Eye (tissue), 1 donor: Measurements from ENCODE around the gene MYLK2.
"Not testable (repeated sequence)": the region's sequence is repeated elsewhere in the genome, so short reads cannot be mapped to it uniquely, and the experiment has no call there.

Experiments used
- DNase-seq: peaks from one replicate; pipeline ENCODE4 v3.0.0-alpha.2; 2015

The MYLK2 gene

DNA sequence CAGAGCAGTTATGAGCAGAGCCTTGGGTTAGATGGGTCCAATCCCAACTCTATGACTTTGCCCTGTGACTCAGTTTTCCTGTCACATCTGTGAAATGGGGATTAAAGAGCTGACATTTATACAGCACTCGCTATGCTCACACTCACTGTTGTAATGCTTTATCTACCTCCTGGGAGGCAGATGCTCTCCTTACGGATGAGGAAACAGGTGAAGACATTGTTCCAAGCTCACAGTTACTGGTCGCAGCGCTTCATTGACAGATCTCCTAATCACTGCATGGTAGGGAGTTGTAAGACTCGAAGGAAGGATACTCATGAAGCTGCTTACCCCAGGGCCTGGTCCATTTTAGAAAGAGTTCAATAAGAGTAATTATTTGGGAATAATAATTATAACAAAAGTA is 2.9 kb upstream of the MYLK2 start:
- no peak for DNase-seq

GRCh38 chr20:31817461-31817860 is 1.7 kb upstream of the MYLK2 start:
- no peak for DNase-seq

DNA sequence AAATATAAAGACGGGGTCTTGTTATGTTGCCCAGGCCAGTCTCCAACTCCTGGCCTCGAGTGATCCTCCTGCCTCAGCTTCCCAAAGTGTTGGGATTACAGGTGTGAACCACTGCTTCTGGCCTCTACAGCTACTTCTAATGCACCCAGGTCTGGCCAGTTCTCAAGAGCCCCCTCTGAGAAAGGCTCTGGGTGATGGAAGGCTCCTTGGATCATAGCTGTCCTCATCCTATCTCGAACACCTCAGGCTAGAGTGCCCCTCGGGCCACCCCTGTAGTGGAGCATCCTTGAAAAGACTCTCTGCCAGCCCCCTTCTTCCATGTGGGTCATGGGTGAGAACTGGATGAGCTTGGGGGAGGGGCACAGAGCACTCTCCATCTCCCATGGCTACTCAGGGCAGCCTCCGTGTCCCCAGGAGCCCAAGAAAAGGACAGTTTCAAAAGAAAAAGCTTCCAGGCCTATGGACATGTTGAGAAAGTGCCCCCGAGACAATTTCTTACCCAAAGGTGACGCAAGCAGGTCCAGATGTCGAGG is 714 bp upstream of the MYLK2 start:
- no peak for DNase-seq

DNA sequence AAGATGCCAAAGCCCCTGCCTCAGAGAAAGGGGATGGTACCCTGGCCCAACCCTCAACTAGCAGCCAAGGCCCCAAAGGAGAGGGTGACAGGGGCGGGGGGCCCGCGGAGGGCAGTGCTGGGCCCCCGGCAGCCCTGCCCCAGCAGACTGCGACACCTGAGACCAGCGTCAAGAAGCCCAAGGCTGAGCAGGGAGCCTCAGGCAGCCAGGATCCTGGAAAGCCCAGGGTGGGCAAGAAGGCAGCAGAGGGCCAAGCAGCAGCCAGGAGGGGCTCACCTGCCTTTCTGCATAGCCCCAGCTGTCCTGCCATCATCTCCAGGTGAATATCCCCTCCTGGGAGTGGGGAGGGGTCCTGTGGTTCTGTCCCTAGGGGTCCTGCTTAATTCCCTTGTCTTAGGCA is 1.1 kb downstream of the MYLK2 start:
- no peak for DNase-seq

- no peak for DNase-seq
Observed at GRCh38 chr20:31821427-31821826, 2.3 kb downstream of the MYLK2 start.

- DNase-seq = peak; percentile 92
Observed at GRCh38 chr20:31822421-31823330, 3.5 kb downstream of the MYLK2 start.

DNA sequence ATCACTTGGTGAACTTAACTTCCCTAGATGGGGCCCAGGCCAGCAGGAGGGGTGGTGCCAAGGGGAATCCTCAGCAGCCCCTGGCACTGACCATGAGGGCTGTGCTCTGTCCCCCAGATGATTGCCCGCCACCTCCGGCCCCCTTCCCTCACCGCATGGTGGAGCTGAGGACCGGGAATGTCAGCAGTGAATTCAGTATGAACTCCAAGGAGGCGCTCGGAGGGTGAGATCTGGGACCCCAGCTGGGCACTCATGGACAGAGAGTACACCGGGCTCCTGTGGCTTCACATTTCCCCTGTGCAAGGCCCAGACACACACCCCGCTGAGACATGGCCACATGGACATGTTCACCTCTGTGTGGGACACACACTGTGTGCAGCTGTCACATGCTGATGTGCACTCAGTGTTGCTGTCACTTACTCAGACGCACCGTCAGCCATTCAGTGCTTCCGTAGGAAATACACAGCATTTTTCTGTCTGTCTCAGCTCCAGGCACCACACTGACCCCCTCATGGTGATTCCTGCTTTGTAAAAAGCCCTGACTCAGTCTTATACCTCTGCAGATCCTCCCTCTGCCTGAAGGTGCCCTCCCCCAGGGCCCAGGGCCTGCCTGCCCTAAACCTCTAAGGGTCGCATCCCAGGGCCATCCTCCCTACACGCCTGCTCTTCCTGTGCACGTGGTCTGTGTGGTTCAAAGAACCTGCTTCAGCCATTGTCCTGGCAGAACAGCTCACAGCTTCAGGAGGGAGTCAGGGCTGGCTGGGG is 4.4 kb downstream of the MYLK2 start:
- DNase-seq = peak; percentile 57

GRCh38 chr20:31824125-31824485 is 4.9 kb downstream of the MYLK2 start:
- no peak for DNase-seq

GRCh38 chr20:31824554-31825313 is 5.6 kb downstream of the MYLK2 start:
- DNase-seq = no peak

GRCh38 chr20:31826074-31826473 is 6.9 kb downstream of the MYLK2 start:
- DNase-seq = no peak

DNA sequence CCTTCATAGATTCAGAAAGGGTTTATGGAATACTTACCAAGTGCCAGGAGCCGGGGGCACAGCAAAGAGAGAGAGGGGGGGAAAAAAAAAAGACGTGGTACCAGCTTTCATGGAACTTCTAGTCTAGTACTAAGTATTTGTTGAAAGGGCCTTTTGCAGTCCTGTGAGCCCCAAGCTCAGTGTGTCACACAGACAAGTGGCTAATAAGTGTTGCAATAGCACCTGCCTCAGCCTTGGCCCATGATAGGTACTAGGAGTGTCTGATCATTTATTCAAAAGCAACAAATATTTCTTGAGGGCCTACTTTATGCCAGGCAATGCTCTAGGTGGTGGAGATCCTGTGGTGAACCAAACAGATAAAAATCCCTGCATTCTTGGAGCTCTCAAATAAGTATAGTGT is 7.9 kb downstream of the MYLK2 start:
- no peak for DNase-seq

GRCh38 chr20:31828016-31828415 is 8.9 kb downstream of the MYLK2 start:
- not testable (repeated sequence) for DNase-seq

DNA sequence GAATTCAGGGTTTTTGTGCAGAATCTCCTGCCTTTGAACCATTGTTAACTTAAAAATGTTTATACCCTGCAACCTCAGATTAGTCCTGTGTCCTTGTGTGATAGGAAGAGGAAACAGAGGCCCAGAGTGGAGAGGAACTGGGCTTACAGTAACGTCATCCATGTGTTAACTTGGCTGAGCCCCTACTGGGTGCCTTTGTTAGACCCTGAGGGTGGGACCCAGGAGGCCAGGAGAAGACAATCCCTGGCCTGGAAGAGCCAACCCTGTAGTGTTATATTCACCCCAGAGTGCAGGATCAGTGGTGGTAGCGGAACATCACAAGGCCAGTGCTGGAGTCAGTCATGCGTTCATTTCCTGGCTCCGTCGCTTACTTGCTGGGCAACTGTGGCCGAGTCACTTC is 10.6 kb downstream of the MYLK2 start:
- DNase-seq = no peak

GRCh38 chr20:31830406-31830981 is 11.3 kb downstream of the MYLK2 start:
- DNase-seq = no peak

GRCh38 chr20:31831211-31831610 is 12.1 kb downstream of the MYLK2 start:
- DNase-seq = no peak

GRCh38 chr20:31831771-31832306 is 12.7 kb downstream of the MYLK2 start:
- DNase-seq = no peak

- DNase-seq = peak; percentile 93
Observed at GRCh38 chr20:31833130-31833930, 14.2 kb downstream of the MYLK2 start.

DNA sequence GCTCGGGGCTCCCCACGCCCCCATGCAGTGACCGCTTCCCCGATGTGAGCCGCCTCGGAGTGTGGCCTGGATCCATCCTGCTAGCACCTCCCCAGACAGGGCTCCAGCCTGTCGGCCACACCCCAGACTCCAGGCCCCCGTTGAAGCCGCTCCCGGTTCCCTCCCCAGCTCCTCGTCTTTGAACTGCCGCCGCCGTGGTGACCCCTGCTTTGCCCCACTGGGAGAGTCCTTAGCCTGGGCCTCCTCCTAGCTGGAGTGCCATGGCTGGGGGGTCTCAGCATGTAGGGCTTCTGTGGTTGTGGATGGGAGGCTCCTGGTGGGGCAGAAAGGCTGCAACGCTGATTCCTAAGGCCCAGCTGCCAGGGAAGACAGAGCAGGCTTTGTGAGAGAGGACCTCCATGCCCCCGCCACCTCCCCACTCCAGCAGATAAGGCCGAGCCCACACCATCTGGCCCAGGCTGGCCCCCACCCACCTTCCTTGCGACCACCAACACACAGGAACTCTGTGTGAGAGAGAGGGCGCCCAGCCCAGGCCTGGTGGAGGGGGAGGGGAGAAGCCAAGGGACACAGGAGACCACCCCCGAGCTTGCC is 14.9 kb downstream of the MYLK2 start:
- peak; percentile 60 for DNase-seq

DNA sequence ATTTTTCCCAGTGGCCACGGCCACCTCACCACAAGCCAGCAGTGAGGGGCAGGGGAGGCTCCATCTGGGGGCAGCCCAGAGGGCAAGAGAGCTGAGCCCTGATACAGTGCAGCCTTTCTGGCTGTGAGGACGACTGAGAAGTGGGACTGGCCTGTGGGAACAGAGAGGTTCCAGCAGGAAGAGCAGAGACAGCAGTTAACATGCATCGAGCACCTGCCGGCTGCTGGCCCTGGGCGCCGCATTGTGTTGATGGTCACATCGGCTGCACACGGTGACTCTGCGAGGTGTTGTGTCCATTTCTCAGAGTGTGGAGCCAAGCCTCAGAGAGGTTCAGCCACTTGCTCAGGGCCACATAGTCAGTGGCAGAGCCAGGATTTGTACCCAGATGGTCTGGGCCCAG is 16.4 kb downstream of the MYLK2 start:
- DNase-seq = no peak

- peak; percentile 27 for DNase-seq
Observed at GRCh38 chr20:31835977-31836852, 17.1 kb downstream of the MYLK2 start.
